GM21737 (cell line): ENCODE data around the gene LSM14A.
"Not testable (repeated sequence)": the region's sequence is repeated elsewhere in the genome, so short reads cannot be mapped to it uniquely, and the experiment has no call there.

Experiments used
- ATAC-seq: cut with Tn5 transposase; IDR thresholded peaks from one replicate; pipeline ENCODE4 v1.9.1; 2021; ENCODE audit warnings: mild to moderate bottlenecking, moderate library complexity; ENCODE audit not compliant: unreplicated experiment

LSM14A gene

GRCh38 chr19:34189199-34189916, 17.1 kb downstream of the LSM14A start:
- ATAC-seq, result no peak

GRCh38 chr19:34189917-34190425, 17.7 kb downstream of the LSM14A start:
- no peak for ATAC-seq

- ATAC-seq, result no peak
These were observed 19.2 kb downstream of the LSM14A start for GRCh38 chr19:34191355-34191962.

- no peak for ATAC-seq
These were observed 21.1 kb downstream of the LSM14A start for GRCh38 chr19:34193439-34193838.

- no peak for ATAC-seq
These were observed 21.6 kb downstream of the LSM14A start for GRCh38 chr19:34193876-34194275.

GRCh38 chr19:34201133-34201532, 28.8 kb downstream of the LSM14A start:
- ATAC-seq, result no peak

- not testable (repeated sequence) for ATAC-seq
These were observed 33.0 kb downstream of the LSM14A start for GRCh38 chr19:34205324-34205723.

GRCh38 chr19:34208291-34208884, 36.1 kb downstream of the LSM14A start:
- ATAC-seq, result no peak

GRCh38 chr19:34209726-34210125, 37.4 kb downstream of the LSM14A start:
- ATAC-seq, result no peak

- ATAC-seq, result no peak
These were observed 41.0 kb downstream of the LSM14A start for GRCh38 chr19:34213283-34213682.

- ATAC-seq, result no peak
These were observed 41.7 kb downstream of the LSM14A start for GRCh38 chr19:34214040-34214439.

- ATAC-seq, result no peak
These were observed 42.8 kb downstream of the LSM14A start for GRCh38 chr19:34215006-34215665.

- no peak for ATAC-seq
These were observed 43.3 kb downstream of the LSM14A start for GRCh38 chr19:34215666-34216038.

GRCh38 chr19:34216745-34217219, 44.5 kb downstream of the LSM14A start:
- not testable (repeated sequence) for ATAC-seq

GRCh38 chr19:34217952-34218817, 45.9 kb downstream of the LSM14A start:
- no peak for ATAC-seq

GRCh38 chr19:34218818-34219164, 46.5 kb downstream of the LSM14A start:
- ATAC-seq, result no peak

GRCh38 chr19:34220472-34221063, 48.3 kb downstream of the LSM14A start:
- no peak for ATAC-seq

- ATAC-seq, result no peak
These were observed 50.1 kb downstream of the LSM14A start for GRCh38 chr19:34222386-34222785.

GRCh38 chr19:34224996-34225658, 52.8 kb downstream of the LSM14A start:
- no peak for ATAC-seq

GRCh38 chr19:34225659-34226015, 53.3 kb downstream of the LSM14A start:
- no peak for ATAC-seq
